Heart right ventricle (tissue), 16 donors: ENCODE measurements around the gene SIRPB1. TPM values are rescaled to one million over a fixed set of nuclear protein-coding genes. Genes with fewer than 3 reads are reported as not detected.

Experiments used
- ATAC-seq, 8 donors: fragments of 200-7000 bp; cut with Tn5 transposase; one replicate each; pipeline ENCODE4 v1.9.1; 2020; ENCODE audit warnings: mild to moderate bottlenecking in 8 of 8, moderate library complexity in 8 of 8, moderate number of reproducible peaks in 1 of 8
- DNase-seq, 2 donors: peaks; one replicate each; pipeline ENCODE4 v3.0.0-alpha.2; 2020
- H3K27ac ChIP-seq, 10 donors: fragments of 200-600 bp; sonication (generic) in 2 of 10; one replicate each; pipeline versions ENCODE4 v1.5.0 to v1.8.0; 2020 to 2022; ENCODE audit warnings: mild to moderate bottlenecking in 3 of 10
- H3K27me3 ChIP-seq, 7 donors: fragments of 200-600 bp; one replicate each; pipeline ENCODE4 v1.8.0; 2021 to 2022; ENCODE audit warnings: mild to moderate bottlenecking in 2 of 7
- H3K36me3 ChIP-seq, 9 donors: fragments of 200-600 bp; sonication (generic) in 1 of 9; one replicate each; pipeline versions ENCODE4 v1.5.0 to v1.8.0; 2020 to 2022; ENCODE audit warnings: mild to moderate bottlenecking in 2 of 9
- H3K4me1 ChIP-seq, 9 donors: fragments of 200-600 bp; sonication (generic) in 1 of 9; one replicate each; pipeline versions ENCODE4 v1.5.0 to v1.8.0; 2020 to 2022; ENCODE audit warnings: mild to moderate bottlenecking in 4 of 9
- H3K4me3 ChIP-seq, 10 donors: fragments of 200-600 bp; sonication (generic) in 2 of 10; one replicate each; pipeline versions ENCODE4 v1.5.0 to v1.8.0; 2020 to 2022; ENCODE audit warnings: mild to moderate bottlenecking in 7 of 10, moderate library complexity in 2 of 10
- H3K9me3 ChIP-seq, 11 donors: fragments of 200-600 bp in 10 of 11; sonication (generic) in 2 of 11; one replicate each; pipeline versions ENCODE4 v1.5.0 to v1.8.0; 2013 to 2022; ENCODE audit warnings: mild to moderate bottlenecking in 2 of 11, control low read depth in 1 of 11, moderate library complexity in 1 of 11
- CTCF ChIP-seq, 9 donors: fragments of 200-600 bp; sonication (generic) in 2 of 9; IDR thresholded peaks; one replicate each; pipeline versions ENCODE4 v1.5.0 to v1.8.0; 2021 to 2022; ENCODE audit warnings: antibody characterized with exemption in 9 of 9, mild to moderate bottlenecking in 5 of 9, moderate library complexity in 1 of 9
- WGBS, 2 donors: extraction: QIAGEN DNeasy Blood & Tissue Kit; methylation state at CpG; one replicate each; pipeline ENCODE4 v1.1.7; 2013; ENCODE audit warnings: inconsistent platforms in 1 of 2; 5-methylcytosine and 5-hydroxymethylcytosine counted together
- intact Hi-C, 10 donors: fragments of 100-400 bp; cut with DNase I; formaldehyde crosslinking; loops; one replicate each; pipeline versions ENCODE4 v1.11.1 to v1.14.2; 2022
- polyA plus RNA-seq, 2 donors: library from polyadenylated mRNA; stranded (reverse); fragments of 200-250 nt; gene quantifications; one replicate each; pipeline ENCODE4 v1.2.3, GENCODE V29; 2013
- total RNA-seq, 10 donors: library from RNA; stranded (reverse); fragmentation: NEBNext Ultra II Directional in 3 of 10; extraction: Animal tissue kit (Norgen Biotek cat#: 25700) in 3 of 10; gene quantifications; one replicate each; pipeline versions ENCODE4 v1.2.1 to v1.2.4, GENCODE V29; 2021 to 2023
- donor health status: Arrhythmogenic right ventricular cardiomyopathy.
- donor health status: ischemic (EF 13 %, LVEDD 7.1; RV severe dilation, severe dysfunction).
- donor health status: healthy with polysubstance abuse.
- donor health status: DM: no; HTN: yes; CAD: no.
- donor health status: DM: no; HTN: no; CAD: no.
- donor health status: ischemic (EF 25% LVEDD 6.9; RV normal size, moderate dysfunction).
- donor health status: ischemic (EF 25% LVEDD 5.7; RV mildly dilated, moderate dysfunction).
- donor health status: healthy.
- donor health status: DM: yes; HTN: yes; CAD: no.
- donor health status: Ischemic cardiomyopathy.
- donor health status: ischemic (EF 35%, LVEDD 5.7; RV mildly dilated, moderate dysfunction).
- donor health status: nonischemic (EF 11% LVEDD 7.7; RV severe dilation, severe dysfunction).
- donor health status: DM: yes; HTN: yes; CAD: no.
- donor health status: PGD.
- donor health status: ischemic (EF 29% LVEDD 5.4; RV normal size, mild dysfunction).
- donor health status: nonischemic (EF 23%, LVEDD 6.1; RV moderate dilation, normal function).

SIRPB1 gene
- total and polyA plus RNA-seq, 12 donors = 0.14 to 6.9 (median 0.99) TPM; not detected in 1

DNA sequence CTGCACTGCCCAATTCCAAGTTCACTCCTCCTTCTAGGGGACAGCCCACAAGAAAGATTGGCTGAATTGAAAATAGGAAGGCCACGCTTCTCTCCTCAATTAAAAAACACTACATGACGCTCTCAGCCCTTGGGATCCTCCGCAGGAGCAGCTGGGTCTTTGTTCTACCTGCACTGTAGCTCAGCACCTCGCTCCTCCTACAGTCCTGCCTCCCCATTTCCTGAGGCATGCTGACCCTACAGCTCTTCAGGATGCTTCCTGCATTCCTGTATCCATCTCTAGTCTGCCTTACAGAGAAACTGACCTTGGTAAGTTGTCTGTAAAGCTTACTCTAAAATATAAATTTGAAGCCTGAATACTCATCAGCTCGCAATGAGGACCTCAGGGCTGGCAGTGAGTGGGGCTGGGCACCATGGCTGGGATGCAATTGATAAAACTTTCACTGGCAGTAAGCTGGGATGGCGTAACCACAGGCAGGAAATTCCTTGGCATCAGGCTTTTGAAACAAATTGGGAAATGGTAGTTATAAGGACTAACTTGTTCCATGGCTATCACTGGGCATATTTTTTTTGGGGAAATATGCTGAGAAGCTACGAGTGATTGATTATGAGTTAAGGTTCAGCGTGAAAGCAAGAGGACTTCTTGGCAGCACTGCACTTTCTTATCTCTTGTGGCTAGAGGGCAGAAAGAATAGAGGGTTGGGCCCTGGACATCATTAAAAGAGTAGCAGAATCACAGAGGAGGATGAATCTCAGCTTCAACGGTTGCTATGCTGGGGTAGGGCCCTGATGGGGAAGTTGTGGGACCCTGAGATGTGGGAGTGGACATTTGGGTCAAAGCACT, 11.7 kb upstream of the SIRPB1 start:
- no peak for TF ChIP-seq CTCF (IDR thresholded peaks at IDR 0.05)

DNA sequence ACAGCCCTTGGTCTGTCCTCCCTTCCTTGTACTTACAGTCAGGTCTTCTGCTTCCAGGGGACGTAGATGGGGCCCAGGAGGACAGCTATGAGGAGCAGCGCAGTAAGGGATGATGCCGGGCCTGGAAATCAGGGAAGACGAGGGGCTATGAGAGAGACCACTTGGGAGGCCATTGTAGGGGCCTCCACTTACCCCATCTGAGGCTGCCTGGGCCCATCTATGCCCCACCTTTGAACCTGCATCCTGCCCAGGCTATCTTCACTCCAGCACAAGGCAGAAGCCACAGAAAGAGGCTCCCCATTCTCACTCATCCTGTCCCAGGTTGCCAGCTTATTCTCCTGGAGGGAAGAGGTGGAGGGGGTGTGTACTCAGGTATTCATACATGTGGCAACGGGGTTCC, 10.4 kb upstream of the SIRPB1 start:
- no peak for ATAC-seq
- Histone ChIP-seq H3K27me3 (peaks cover 0 to 20% (median 11%) of the 10 kb centered on the region in 7 donors), H3K4me1 (peaks cover 0 to 16% (median 0%) of the 10 kb centered on the region in 9 donors), H3K4me3 (no peak overlapping the region), H3K27ac (no peak overlapping the region), H3K9me3 (no peaks in the 10 kb centered on the region), H3K36me3 (no peaks in the 10 kb centered on the region)
- intact Hi-C loops = no loop called here
- no peak for TF ChIP-seq CTCF (IDR thresholded peaks at IDR 0.05)
- 84 to 90% methylated on average over 5 of the region's 5 CpGs for WGBS, 2 donors
- DNase-seq = no peak

More for the DNA sequence above, 11.7 kb upstream of the SIRPB1 start:
- intact Hi-C loops = no loop called here
- H3K9me3 ChIP-seq = no peaks in the 10 kb centered on the region
- DNase-seq (no peak), ATAC-seq (no peak)
- peaks cover 0 to 20% (median 11%) of the 10 kb centered on the region in 7 donors for H3K27me3 ChIP-seq
- H3K36me3 ChIP-seq = no peaks in the 10 kb centered on the region
- H3K4me3 ChIP-seq = no peak overlapping the region
- H3K27ac ChIP-seq = peak overlapping the region in 1 of 10 donors; percentile 14
- WGBS, 2 donors = 52 to 60% methylated on average over 9 of the region's 9 CpGs
- peaks cover 0 to 12% (median 0%) of the 10 kb centered on the region in 9 donors for H3K4me1 ChIP-seq

DNA sequence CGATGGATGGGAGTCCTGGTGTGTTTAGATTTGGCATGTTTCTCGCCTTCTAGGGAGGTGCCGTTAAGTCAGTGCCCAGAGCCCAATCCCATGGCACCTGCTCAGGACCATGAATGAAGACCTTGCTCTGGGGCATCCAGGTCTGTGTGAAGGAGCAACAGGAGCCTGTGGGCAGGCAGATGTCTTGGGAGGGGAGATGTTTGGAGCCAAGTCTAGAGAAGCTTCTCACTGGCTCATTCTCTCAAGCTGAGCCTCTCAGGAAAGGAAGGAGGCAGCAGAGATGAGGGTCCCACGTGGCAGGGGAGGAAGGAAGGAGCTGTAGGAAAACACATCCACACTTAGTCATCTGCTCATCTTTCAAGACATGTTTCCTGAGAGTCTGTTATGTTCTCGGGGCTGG, 9.5 kb upstream of the SIRPB1 start:
- Histone ChIP-seq H3K4me1 (peaks cover 0 to 24% (median 0%) of the 10 kb centered on the region in 9 donors), H3K4me3 (no peak overlapping the region), H3K27ac (no peak overlapping the region), H3K9me3 (no peaks in the 10 kb centered on the region), H3K36me3 (no peaks in the 10 kb centered on the region), H3K27me3 (peaks cover 0 to 20% (median 11%) of the 10 kb centered on the region in 7 donors)
- intact Hi-C loops = no loop called here
- ATAC-seq = no peak
- TF ChIP-seq CTCF (IDR thresholded peaks at IDR 0.05) = no peak
- 65 to 70% methylated on average over 5 of the region's 5 CpGs for WGBS, 2 donors
- DNase-seq = no peak

GRCh38 chr20:1628621-1629020, 8.8 kb upstream of the SIRPB1 start:
- Histone ChIP-seq H3K4me3 (no peak overlapping the region), H3K36me3 (no peaks in the 10 kb centered on the region), H3K4me1 (peaks cover 0 to 31% (median 0%) of the 10 kb centered on the region in 9 donors), H3K9me3 (no peaks in the 10 kb centered on the region), H3K27me3 (peaks cover 0 to 21% (median 11%) of the 10 kb centered on the region in 7 donors), H3K27ac (no peak overlapping the region)
- intact Hi-C loops = no loop called here
- no peak for DNase-seq
- WGBS, 2 donors = 75 to 80% methylated on average over 5 of the region's 5 CpGs
- TF ChIP-seq CTCF (IDR thresholded peaks at IDR 0.05) = no peak
- no peak for ATAC-seq
